ENCODE measurements around the gene NPAS2.

- TF ChIP-seq CTCF (IDR thresholded peaks at IDR 0.05; ENCODE audit: extremely low read depth in 1 of 2, insufficient read depth in 1 of 2, low read depth in 1 of 2, low read length in 2 of 2) (no peak), POLR2A (IDR thresholded peaks at IDR 0.05; ENCODE audit: low read depth, low read length) (no peak), MAX (IDR thresholded peaks at IDR 0.05; ENCODE audit: insufficient read depth, insufficient read length) (no peak), JUN (IDR thresholded peaks at IDR 0.05; ENCODE audit: borderline replicate concordance, insufficient read depth, insufficient read length, low read depth) (peak; percentile 31), GATA2 (IDR thresholded peaks at IDR 0.05; ENCODE audit: insufficient read depth, insufficient read length, low read depth, low read length) (no peak), POLR2AphosphoS5 (IDR thresholded peaks at IDR 0.05; ENCODE audit: insufficient read depth, low read depth, low read length) (no peak), MYC (IDR thresholded peaks at IDR 0.05; ENCODE audit: low read depth, low read length) (no peak)
Measured at GRCh38 chr2:100822587-100823248, 2.8 kb downstream of the NPAS2 start.
